ENCODE measurements around the gene STAB1. TPM values are rescaled to one million over a fixed set of nuclear protein-coding genes. Genes with fewer than 3 reads are reported as not detected.

STAB1 gene
- total and polyA plus RNA-seq, 2 of the 8 experiments (the other 6 are each of a cell fraction or from before 2014, with no cell fraction given): 1.0 to 1.9 TPM

- no peak for TF ChIP-seq KDM4A (IDR thresholded peaks at IDR 0.05; ENCODE audit: low read depth, low read length, severe bottlenecking)
- no peak for TF ChIP-seq YY1 (IDR thresholded peaks at IDR 0.05; ENCODE audit: low read depth, low read length)
- no peak for TF ChIP-seq SP4 (IDR thresholded peaks at IDR 0.05; ENCODE audit: low read length)
- TF ChIP-seq HDAC6 (IDR thresholded peaks at IDR 0.05; ENCODE audit: low read depth, low read length): no peak
- TF ChIP-seq, protein P1, sequence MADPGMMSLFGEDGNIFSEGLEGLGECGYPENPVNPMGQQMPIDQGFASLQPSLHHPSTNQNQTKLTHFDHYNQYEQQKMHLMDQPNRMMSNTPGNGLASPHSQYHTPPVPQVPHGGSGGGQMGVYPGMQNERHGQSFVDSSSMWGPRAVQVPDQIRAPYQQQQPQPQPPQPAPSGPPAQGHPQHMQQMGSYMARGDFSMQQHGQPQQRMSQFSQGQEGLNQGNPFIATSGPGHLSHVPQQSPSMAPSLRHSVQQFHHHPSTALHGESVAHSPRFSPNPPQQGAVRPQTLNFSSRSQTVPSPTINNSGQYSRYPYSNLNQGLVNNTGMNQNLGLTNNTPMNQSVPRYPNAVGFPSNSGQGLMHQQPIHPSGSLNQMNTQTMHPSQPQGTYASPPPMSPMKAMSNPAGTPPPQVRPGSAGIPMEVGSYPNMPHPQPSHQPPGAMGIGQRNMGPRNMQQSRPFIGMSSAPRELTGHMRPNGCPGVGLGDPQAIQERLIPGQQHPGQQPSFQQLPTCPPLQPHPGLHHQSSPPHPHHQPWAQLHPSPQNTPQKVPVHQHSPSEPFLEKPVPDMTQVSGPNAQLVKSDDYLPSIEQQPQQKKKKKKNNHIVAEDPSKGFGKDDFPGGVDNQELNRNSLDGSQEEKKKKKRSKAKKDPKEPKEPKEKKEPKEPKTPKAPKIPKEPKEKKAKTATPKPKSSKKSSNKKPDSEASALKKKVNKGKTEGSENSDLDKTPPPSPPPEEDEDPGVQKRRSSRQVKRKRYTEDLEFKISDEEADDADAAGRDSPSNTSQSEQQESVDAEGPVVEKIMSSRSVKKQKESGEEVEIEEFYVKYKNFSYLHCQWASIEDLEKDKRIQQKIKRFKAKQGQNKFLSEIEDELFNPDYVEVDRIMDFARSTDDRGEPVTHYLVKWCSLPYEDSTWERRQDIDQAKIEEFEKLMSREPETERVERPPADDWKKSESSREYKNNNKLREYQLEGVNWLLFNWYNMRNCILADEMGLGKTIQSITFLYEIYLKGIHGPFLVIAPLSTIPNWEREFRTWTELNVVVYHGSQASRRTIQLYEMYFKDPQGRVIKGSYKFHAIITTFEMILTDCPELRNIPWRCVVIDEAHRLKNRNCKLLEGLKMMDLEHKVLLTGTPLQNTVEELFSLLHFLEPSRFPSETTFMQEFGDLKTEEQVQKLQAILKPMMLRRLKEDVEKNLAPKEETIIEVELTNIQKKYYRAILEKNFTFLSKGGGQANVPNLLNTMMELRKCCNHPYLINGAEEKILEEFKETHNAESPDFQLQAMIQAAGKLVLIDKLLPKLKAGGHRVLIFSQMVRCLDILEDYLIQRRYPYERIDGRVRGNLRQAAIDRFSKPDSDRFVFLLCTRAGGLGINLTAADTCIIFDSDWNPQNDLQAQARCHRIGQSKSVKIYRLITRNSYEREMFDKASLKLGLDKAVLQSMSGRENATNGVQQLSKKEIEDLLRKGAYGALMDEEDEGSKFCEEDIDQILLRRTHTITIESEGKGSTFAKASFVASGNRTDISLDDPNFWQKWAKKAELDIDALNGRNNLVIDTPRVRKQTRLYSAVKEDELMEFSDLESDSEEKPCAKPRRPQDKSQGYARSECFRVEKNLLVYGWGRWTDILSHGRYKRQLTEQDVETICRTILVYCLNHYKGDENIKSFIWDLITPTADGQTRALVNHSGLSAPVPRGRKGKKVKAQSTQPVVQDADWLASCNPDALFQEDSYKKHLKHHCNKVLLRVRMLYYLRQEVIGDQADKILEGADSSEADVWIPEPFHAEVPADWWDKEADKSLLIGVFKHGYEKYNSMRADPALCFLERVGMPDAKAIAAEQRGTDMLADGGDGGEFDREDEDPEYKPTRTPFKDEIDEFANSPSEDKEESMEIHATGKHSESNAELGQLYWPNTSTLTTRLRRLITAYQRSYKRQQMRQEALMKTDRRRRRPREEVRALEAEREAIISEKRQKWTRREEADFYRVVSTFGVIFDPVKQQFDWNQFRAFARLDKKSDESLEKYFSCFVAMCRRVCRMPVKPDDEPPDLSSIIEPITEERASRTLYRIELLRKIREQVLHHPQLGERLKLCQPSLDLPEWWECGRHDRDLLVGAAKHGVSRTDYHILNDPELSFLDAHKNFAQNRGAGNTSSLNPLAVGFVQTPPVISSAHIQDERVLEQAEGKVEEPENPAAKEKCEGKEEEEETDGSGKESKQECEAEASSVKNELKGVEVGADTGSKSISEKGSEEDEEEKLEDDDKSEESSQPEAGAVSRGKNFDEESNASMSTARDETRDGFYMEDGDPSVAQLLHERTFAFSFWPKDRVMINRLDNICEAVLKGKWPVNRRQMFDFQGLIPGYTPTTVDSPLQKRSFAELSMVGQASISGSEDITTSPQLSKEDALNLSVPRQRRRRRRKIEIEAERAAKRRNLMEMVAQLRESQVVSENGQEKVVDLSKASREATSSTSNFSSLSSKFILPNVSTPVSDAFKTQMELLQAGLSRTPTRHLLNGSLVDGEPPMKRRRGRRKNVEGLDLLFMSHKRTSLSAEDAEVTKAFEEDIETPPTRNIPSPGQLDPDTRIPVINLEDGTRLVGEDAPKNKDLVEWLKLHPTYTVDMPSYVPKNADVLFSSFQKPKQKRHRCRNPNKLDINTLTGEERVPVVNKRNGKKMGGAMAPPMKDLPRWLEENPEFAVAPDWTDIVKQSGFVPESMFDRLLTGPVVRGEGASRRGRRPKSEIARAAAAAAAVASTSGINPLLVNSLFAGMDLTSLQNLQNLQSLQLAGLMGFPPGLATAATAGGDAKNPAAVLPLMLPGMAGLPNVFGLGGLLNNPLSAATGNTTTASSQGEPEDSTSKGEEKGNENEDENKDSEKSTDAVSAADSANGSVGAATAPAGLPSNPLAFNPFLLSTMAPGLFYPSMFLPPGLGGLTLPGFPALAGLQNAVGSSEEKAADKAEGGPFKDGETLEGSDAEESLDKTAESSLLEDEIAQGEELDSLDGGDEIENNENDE (IDR thresholded peaks at IDR 0.05; ENCODE audit: insufficient replicate concordance, low read length): no peak
- no peak for TF ChIP-seq MAFK (IDR thresholded peaks at IDR 0.05; ENCODE audit: low read depth, low read length)
- TF ChIP-seq, protein P2, sequence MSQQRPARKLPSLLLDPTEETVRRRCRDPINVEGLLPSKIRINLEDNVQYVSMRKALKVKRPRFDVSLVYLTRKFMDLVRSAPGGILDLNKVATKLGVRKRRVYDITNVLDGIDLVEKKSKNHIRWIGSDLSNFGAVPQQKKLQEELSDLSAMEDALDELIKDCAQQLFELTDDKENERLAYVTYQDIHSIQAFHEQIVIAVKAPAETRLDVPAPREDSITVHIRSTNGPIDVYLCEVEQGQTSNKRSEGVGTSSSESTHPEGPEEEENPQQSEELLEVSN (IDR thresholded peaks at IDR 0.05): no peak
- TF ChIP-seq JUND (IDR thresholded peaks at IDR 0.05; ENCODE audit: low read length): no peak
Measured at GRCh38 chr3:52488746-52489145, 6.4 kb upstream of the STAB1 start (continued).
